Activated T-helper 2 cell treated with anti-CD3 and anti-CD28 coated beads, Interferon-gamma antibody, Interleukin-2, Interleukin-4, amounts not matched to agents 10 μg/mL and 5 μg/mL and 100 μg/mL, durations not matched to agents 14 hours and 24 hours and 36 hours (primary cell): ENCODE data around the gene SP6. TPM values are rescaled to one million over a fixed set of nuclear protein-coding genes. Genes with fewer than 3 reads are reported as not detected.
A peak's percentile ranks its signal among the peaks of the same experiment; 100 is the strongest.

Experiments used
- DNase-seq: peaks from one replicate; pipeline ENCODE4 v3.0.0; 2021; ENCODE audit warnings: low spot score
- H3K27ac Mint-ChIP-seq: one replicate; pipeline ENCODE4 v1.8.0; 2021; ENCODE audit warnings: mixed read lengths
- H3K27me3 Mint-ChIP-seq: one replicate; pipeline ENCODE4 v1.8.0; 2021; ENCODE audit warnings: low read depth, mixed read lengths
- H3K36me3 Mint-ChIP-seq: one replicate; pipeline ENCODE4 v1.8.0; 2021; ENCODE audit warnings: low read depth, mixed read lengths
- H3K4me1 Mint-ChIP-seq: one replicate; pipeline ENCODE4 v1.8.0; 2021; ENCODE audit warnings: low read depth, mixed read lengths
- H3K4me3 Mint-ChIP-seq: one replicate; pipeline ENCODE4 v1.8.0; 2021; ENCODE audit warnings: low read depth, mild to moderate bottlenecking, moderate library complexity, mixed read lengths
- H3K9me3 Mint-ChIP-seq: one replicate; pipeline ENCODE4 v1.8.0; 2021; ENCODE audit warnings: mixed read lengths
- intact Hi-C: fragments of 100-400 bp; cut with micrococcal nuclease; formaldehyde crosslinking; loops from one replicate; pipeline ENCODE4 v1.15.1; 2023
- total RNA-seq: library from RNA; stranded (reverse); gene quantifications from 2 replicates; pipeline ENCODE4 v1.2.3, GENCODE V29; 2022

The SP6 gene
- total RNA-seq, 1 donor from 2014 or later = 0.14 TPM

- H3K27ac Mint-ChIP-seq = no peak overlapping the region
Measured at GRCh38 chr17:47807421-47807820, 43.5 kb downstream of the SP6 start.

DNA sequence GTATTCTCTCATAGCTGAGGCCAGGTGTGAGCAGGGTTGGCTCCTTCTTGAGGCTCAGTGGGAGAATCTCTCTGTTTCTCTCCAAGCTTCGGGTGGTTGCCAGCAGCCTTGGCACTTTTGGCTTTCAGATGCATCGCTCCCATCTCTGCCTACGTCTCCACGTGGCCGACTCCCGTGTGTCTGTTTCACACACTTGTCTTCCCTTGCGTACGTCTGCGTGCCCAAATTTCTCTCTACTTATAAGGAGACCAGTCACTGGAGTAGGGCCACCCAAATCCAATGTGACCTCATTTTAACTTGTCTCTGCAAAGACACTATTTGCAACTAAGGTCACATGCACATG lies 44.1 kb downstream of the SP6 start:
- Mint-ChIP-seq H3K4me3 (no peak overlapping the region), H3K27ac (no peak overlapping the region), H3K9me3 (no peaks in the 10 kb centered on the region), H3K27me3 (no peaks in the 10 kb centered on the region), H3K4me1 (peaks cover 4% of the 10 kb centered on the region), H3K36me3 (peaks cover 26% of the 10 kb centered on the region)
- no peak for DNase-seq
- intact Hi-C loops = loop anchor here (10.0 kb wide), 1 partner anchor 142 kb away; no protein-coding TSS in a partner anchor

More at GRCh38 chr17:47807421-47807820, 43.5 kb downstream of the SP6 start:
- H3K4me1 Mint-ChIP-seq = peaks cover 4% of the 10 kb centered on the region
- H3K36me3 Mint-ChIP-seq = peaks cover 27% of the 10 kb centered on the region
- H3K27me3 Mint-ChIP-seq = no peaks in the 10 kb centered on the region
- intact Hi-C loops = loop anchor here (10.0 kb wide), 1 partner anchor 143 kb away; no protein-coding TSS in a partner anchor
- H3K4me3 Mint-ChIP-seq = no peak overlapping the region
- H3K9me3 Mint-ChIP-seq = no peaks in the 10 kb centered on the region
- no peak for DNase-seq

GRCh38 chr17:47806026-47806912 lies 44.7 kb downstream of the SP6 start:
- H3K27ac Mint-ChIP-seq = no peak overlapping the region
- peaks cover 19% of the 10 kb centered on the region for H3K36me3 Mint-ChIP-seq
- H3K4me1 Mint-ChIP-seq = peaks cover 4% of the 10 kb centered on the region
- no peaks in the 10 kb centered on the region for H3K27me3 Mint-ChIP-seq
- intact Hi-C loops = loop anchor here (10.0 kb wide), 1 partner anchor 141 kb away; no protein-coding TSS in a partner anchor
- no peak for DNase-seq
- H3K9me3 Mint-ChIP-seq = no peaks in the 10 kb centered on the region
- H3K4me3 Mint-ChIP-seq = no peak overlapping the region

GRCh38 chr17:47804461-47804860 lies 46.5 kb downstream of the SP6 start:
- Mint-ChIP-seq H3K9me3 (no peaks in the 10 kb centered on the region), H3K27ac (no peak overlapping the region), H3K27me3 (no peaks in the 10 kb centered on the region), H3K4me3 (no peak overlapping the region), H3K4me1 (no peaks in the 10 kb centered on the region), H3K36me3 (peaks cover 11% of the 10 kb centered on the region)
- intact Hi-C loops = loop anchor here (5.0 to 10.0 kb wide), 2 partner anchors 107 to 140 kb away; no protein-coding TSS in a partner anchor
- DNase-seq = no peak

- Mint-ChIP-seq H3K4me3 (no peak overlapping the region), H3K9me3 (no peaks in the 10 kb centered on the region), H3K4me1 (no peaks in the 10 kb centered on the region), H3K36me3 (peaks cover 11% of the 10 kb centered on the region), H3K27me3 (no peaks in the 10 kb centered on the region), H3K27ac (no peak overlapping the region)
- intact Hi-C loops = loop anchor here (5.0 to 10.0 kb wide), 2 partner anchors 106 to 139 kb away; no protein-coding TSS in a partner anchor
- no peak for DNase-seq
Measured at GRCh38 chr17:47803751-47804150, 47.2 kb downstream of the SP6 start.

GRCh38 chr17:47803201-47803600 lies 47.8 kb downstream of the SP6 start:
- no peak for DNase-seq
- intact Hi-C loops = loop anchor here (5.0 to 10.0 kb wide), 2 partner anchors 106 to 138 kb away; no protein-coding TSS in a partner anchor
- no peaks in the 10 kb centered on the region for H3K27me3 Mint-ChIP-seq
- no peaks in the 10 kb centered on the region for H3K4me1 Mint-ChIP-seq
- no peak overlapping the region for H3K4me3 Mint-ChIP-seq
- no peak overlapping the region for H3K27ac Mint-ChIP-seq
- peaks cover 7% of the 10 kb centered on the region for H3K36me3 Mint-ChIP-seq
- H3K9me3 Mint-ChIP-seq = no peaks in the 10 kb centered on the region

GRCh38 chr17:47802341-47803022 lies 48.5 kb downstream of the SP6 start:
- intact Hi-C loops = loop anchor here (1.0 to 10.0 kb wide), 3 partner anchors 26 to 138 kb away; no protein-coding TSS in a partner anchor
- no peak overlapping the region for H3K27ac Mint-ChIP-seq
- no peaks in the 10 kb centered on the region for H3K4me1 Mint-ChIP-seq
- DNase-seq = peak; percentile 28
- no peak overlapping the region for H3K4me3 Mint-ChIP-seq
- peaks cover 3% of the 10 kb centered on the region for H3K27me3 Mint-ChIP-seq
- H3K36me3 Mint-ChIP-seq = peaks cover 6% of the 10 kb centered on the region
- no peaks in the 10 kb centered on the region for H3K9me3 Mint-ChIP-seq

- H3K9me3 Mint-ChIP-seq = no peaks in the 10 kb centered on the region
- no peak overlapping the region for H3K4me3 Mint-ChIP-seq
- intact Hi-C loops = loop anchor here (1.0 to 10.0 kb wide), 3 partner anchors 26 to 137 kb away; no protein-coding TSS in a partner anchor
- no peaks in the 10 kb centered on the region for H3K4me1 Mint-ChIP-seq
- no peak overlapping the region for H3K27ac Mint-ChIP-seq
- DNase-seq = no peak
- peaks cover under 1% of the 10 kb centered on the region for H3K36me3 Mint-ChIP-seq
- H3K27me3 Mint-ChIP-seq = peaks cover 5% of the 10 kb centered on the region
Measured at GRCh38 chr17:47801906-47802305, 49.1 kb downstream of the SP6 start.

DNA sequence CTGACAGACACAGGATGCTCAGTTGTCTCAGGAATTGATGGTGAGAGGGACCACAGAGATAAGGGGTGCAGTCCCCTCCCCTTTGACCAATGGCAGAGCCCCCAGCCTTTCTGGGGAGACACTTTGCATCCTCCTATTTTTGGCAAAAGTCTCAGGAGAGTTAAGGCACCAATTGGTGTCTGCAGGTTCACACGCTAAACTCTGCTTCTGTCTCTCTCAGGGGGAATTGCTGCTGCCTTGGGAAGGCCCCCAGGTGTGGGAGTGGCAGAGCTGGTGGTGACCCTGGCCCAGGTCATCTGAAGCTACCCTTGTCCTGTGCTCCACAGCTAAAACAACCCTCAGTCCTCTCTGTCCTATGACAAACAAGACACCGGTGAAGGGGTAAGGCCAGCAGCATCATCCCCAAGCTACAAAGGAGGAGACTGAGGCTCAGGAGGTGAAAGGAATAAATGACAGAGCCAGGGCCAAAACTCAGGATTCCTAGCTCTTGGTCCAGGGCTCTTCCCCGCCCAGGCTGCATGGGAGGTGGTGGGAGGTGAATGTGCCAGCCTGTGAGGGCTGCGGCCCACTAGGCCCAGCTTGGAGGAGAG lies 49.7 kb downstream of the SP6 start:
- Mint-ChIP-seq H3K9me3 (no peaks in the 10 kb centered on the region), H3K4me1 (no peaks in the 10 kb centered on the region), H3K4me3 (no peak overlapping the region), H3K27ac (no peak overlapping the region), H3K36me3 (no peaks in the 10 kb centered on the region), H3K27me3 (peaks cover 5% of the 10 kb centered on the region)
- intact Hi-C loops = loop anchor here (5.0 to 10.0 kb wide), 2 partner anchors 104 to 136 kb away; no protein-coding TSS in a partner anchor
- DNase-seq = no peak

- H3K27me3 Mint-ChIP-seq = peaks cover 5% of the 10 kb centered on the region
- intact Hi-C loops = loop anchor here (5.0 to 10.0 kb wide), 2 partner anchors 103 to 136 kb away; no protein-coding TSS in a partner anchor
- no peak overlapping the region for H3K4me3 Mint-ChIP-seq
- no peak for DNase-seq
- no peak overlapping the region for H3K27ac Mint-ChIP-seq
- H3K36me3 Mint-ChIP-seq = no peaks in the 10 kb centered on the region
- no peaks in the 10 kb centered on the region for H3K9me3 Mint-ChIP-seq
- no peaks in the 10 kb centered on the region for H3K4me1 Mint-ChIP-seq
Measured at GRCh38 chr17:47800686-47801085, 50.3 kb downstream of the SP6 start.

DNA sequence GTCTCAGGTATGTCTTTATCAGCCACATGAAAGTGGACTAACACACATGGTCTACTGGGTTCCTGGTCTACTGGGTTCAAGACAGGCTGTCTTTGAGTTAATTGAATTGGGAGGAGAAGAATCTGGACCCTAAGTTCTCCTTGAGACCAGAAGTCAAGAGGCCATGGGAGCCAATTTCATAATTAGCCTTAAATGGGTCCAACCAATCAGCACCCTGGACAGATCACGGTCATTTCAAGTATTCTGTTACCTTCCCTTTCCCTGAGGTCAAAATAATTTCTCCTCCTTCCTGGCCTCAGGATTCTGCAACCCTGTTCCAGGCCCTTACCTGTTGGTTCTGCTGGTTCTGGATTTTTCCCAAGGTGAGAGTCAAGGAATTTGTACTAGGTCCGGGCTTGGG lies 53.2 kb downstream of the SP6 start:
- Mint-ChIP-seq H3K36me3 (no peaks in the 10 kb centered on the region), H3K27me3 (peaks cover 28% of the 10 kb centered on the region), H3K4me1 (no peaks in the 10 kb centered on the region), H3K27ac (no peak overlapping the region), H3K9me3 (no peaks in the 10 kb centered on the region), H3K4me3 (no peak overlapping the region)
- no peak for DNase-seq
- intact Hi-C loops = no loop called here
